Upper lobe of left lung (tissue), 6 donors: ENCODE data around the gene KANSL2. TPM values are rescaled to one million over a fixed set of nuclear protein-coding genes. Genes with fewer than 3 reads are reported as not detected.

Experiments used
- ATAC-seq, 2 donors: fragments of 200-7000 bp; cut with Tn5 transposase; one replicate each; pipeline ENCODE4 v1.9.1; 2022; ENCODE audit warnings: mild to moderate bottlenecking in 2 of 2, moderate library complexity in 2 of 2; ENCODE audit not compliant: low FRiP score in 2 of 2
- DNase-seq, 2 donors: peaks; one replicate each; pipeline ENCODE4 v3.0.0-alpha.2; 2019 to 2020
- H3K27ac ChIP-seq, 4 donors: fragments of 200-600 bp; sonication (generic); one replicate each; pipeline ENCODE4 v1.5.1; 2016 to 2019
- H3K27me3 ChIP-seq, 4 donors: fragments of 200-600 bp; sonication (generic); one replicate each; pipeline ENCODE4 v1.5.1; 2017 to 2019
- H3K36me3 ChIP-seq, 4 donors: fragments of 200-600 bp; sonication (generic); one replicate each; pipeline ENCODE4 v1.5.1; 2016 to 2019
- H3K4me1 ChIP-seq, 4 donors: fragments of 200-600 bp; sonication (generic); one replicate each; pipeline ENCODE4 v1.5.1; 2018 to 2019
- H3K4me3 ChIP-seq, 4 donors: fragments of 200-600 bp; sonication (generic); one replicate each; pipeline ENCODE4 v1.5.1; 2017 to 2019; ENCODE audit warnings: mild to moderate bottlenecking in 2 of 4, moderate library complexity in 1 of 4
- H3K9me3 ChIP-seq, 4 donors: fragments of 200-600 bp; sonication (generic); one replicate each; pipeline ENCODE4 v1.5.1; 2018 to 2019
- CTCF ChIP-seq, 6 experiments: fragments of 450-650 bp in 4 of 6; fragments of 200-600 bp in 2 of 6; sonication (generic) in 2 of 6; IDR thresholded peaks; one replicate each; pipeline ENCODE4 v1.5.1; 2016 to 2019; ENCODE audit warnings: antibody characterized with exemption in 6 of 6
- EP300 ChIP-seq, 4 donors: sonication (generic); formaldehyde crosslinking; IDR thresholded peaks; one replicate each; pipeline ENCODE4 v1.5.1; 2017; ENCODE audit warnings: antibody characterized with exemption in 4 of 4, control low read depth in 2 of 4
- POLR2A ChIP-seq, 4 donors: fragments of 450-650 bp; IDR thresholded peaks; one replicate each; pipeline ENCODE4 v1.5.1; 2016 to 2017; ENCODE audit warnings: antibody characterized with exemption in 4 of 4, mild to moderate bottlenecking in 2 of 4
- POLR2AphosphoS5 ChIP-seq, 2 donors: sonication (generic); formaldehyde crosslinking; IDR thresholded peaks; one replicate each; pipeline ENCODE4 v1.5.1; 2017; ENCODE audit warnings: antibody characterized with exemption in 2 of 2
- WGBS, 2 donors: methylation state at CpG; one replicate each; pipeline ENCODE4 v1.1.5; 2017 to 2018; 5-methylcytosine and 5-hydroxymethylcytosine counted together
- total RNA-seq, 6 donors: library from RNA; depleted of rRNA in 4 of 6; stranded (reverse); fragments of >200 nt in 4 of 6; gene quantifications; one replicate each; pipeline versions ENCODE4 v1.1.0 to v1.2.1, GENCODE V29; 2016 to 2021
- donor health status: DM: no; HTN: no; CAD: no; lungs with moderate emphysema.
- donor health status: DM: no; HTN: yes; CAD: no; lungs with severe emphysema.

The KANSL2 gene
- total RNA-seq, 6 donors from 2014 or later, result 13.2 to 60.5 (median 26.3) TPM

- no peak overlapping the region for H3K4me3 ChIP-seq
- ATAC-seq (no peak), DNase-seq (no peak)
- no peaks in the 10 kb centered on the region for H3K9me3 ChIP-seq
- H3K4me1 ChIP-seq, result no peaks in the 10 kb centered on the region
- H3K36me3 ChIP-seq, result peaks cover 0 to 9% (median 2%) of the 10 kb centered on the region in 4 donors
- no peaks in the 10 kb centered on the region for H3K27me3 ChIP-seq
- H3K27ac ChIP-seq, result no peak overlapping the region
- TF ChIP-seq POLR2A (IDR thresholded peaks at IDR 0.05) (no peak), EP300 (IDR thresholded peaks at IDR 0.05) (no peak), CTCF (IDR thresholded peaks at IDR 0.05) (no peak), POLR2AphosphoS5 (IDR thresholded peaks at IDR 0.05) (no peak)
Measured at GRCh38 chr12:48640428-48640827, 41.6 kb downstream of the KANSL2 start.

GRCh38 chr12:48631071-48631470 lies 51.0 kb downstream of the KANSL2 start:
- Histone ChIP-seq H3K9me3 (no peaks in the 10 kb centered on the region), H3K36me3 (no peaks in the 10 kb centered on the region), H3K27me3 (no peaks in the 10 kb centered on the region), H3K27ac (no peak overlapping the region), H3K4me3 (no peak overlapping the region), H3K4me1 (no peaks in the 10 kb centered on the region)
- ATAC-seq, result no peak
- 70 to 71% methylated on average over 1 of the region's 1 CpG for WGBS, 2 donors
- DNase-seq, result no peak
- TF ChIP-seq POLR2AphosphoS5 (IDR thresholded peaks at IDR 0.05) (no peak), EP300 (IDR thresholded peaks at IDR 0.05) (no peak), CTCF (IDR thresholded peaks at IDR 0.05) (no peak), POLR2A (IDR thresholded peaks at IDR 0.05) (no peak)

GRCh38 chr12:48630346-48630745 lies 51.7 kb downstream of the KANSL2 start:
- TF ChIP-seq POLR2AphosphoS5 (IDR thresholded peaks at IDR 0.05) (no peak), CTCF (IDR thresholded peaks at IDR 0.05) (no peak), POLR2A (IDR thresholded peaks at IDR 0.05) (no peak), EP300 (IDR thresholded peaks at IDR 0.05) (no peak)
- Histone ChIP-seq H3K27me3 (no peaks in the 10 kb centered on the region), H3K4me3 (no peak overlapping the region), H3K9me3 (no peaks in the 10 kb centered on the region), H3K36me3 (no peaks in the 10 kb centered on the region), H3K27ac (no peak overlapping the region), H3K4me1 (no peaks in the 10 kb centered on the region)
- ATAC-seq (no peak), DNase-seq (no peak)

- no peak for ATAC-seq
- 88 to 96% methylated on average over 3 of the region's 3 CpGs for WGBS, 2 donors
Measured at GRCh38 chr12:48629541-48629940, 52.5 kb downstream of the KANSL2 start.

More at GRCh38 chr12:48629541-48629940, 52.5 kb downstream of the KANSL2 start:
- H3K4me3 ChIP-seq, result no peak overlapping the region
- no peaks in the 10 kb centered on the region for H3K9me3 ChIP-seq
- H3K27ac ChIP-seq, result no peak overlapping the region
- H3K27me3 ChIP-seq, result no peaks in the 10 kb centered on the region
- H3K4me1 ChIP-seq, result no peaks in the 10 kb centered on the region
- no peaks in the 10 kb centered on the region for H3K36me3 ChIP-seq
- no peak for TF ChIP-seq POLR2AphosphoS5 (IDR thresholded peaks at IDR 0.05)
- TF ChIP-seq POLR2A (IDR thresholded peaks at IDR 0.05), result no peak
- no peak for TF ChIP-seq CTCF (IDR thresholded peaks at IDR 0.05)
- TF ChIP-seq EP300 (IDR thresholded peaks at IDR 0.05), result no peak
- no peak for DNase-seq
